ENCODE data around the gene DGKB. TPM values are rescaled to one million over a fixed set of nuclear protein-coding genes. Genes with fewer than 3 reads are reported as not detected.

Gene DGKB
- polyA plus RNA-seq, 1 donor (not counting 4 experiments of a cell fraction or from before 2014, with no cell fraction given), result 0.01 TPM

GRCh38 chr7:14596421-14596820, 306.1 kb downstream of the DGKB start:
- Histone ChIP-seq H3K4me3 (ENCODE audit: control insufficient read depth in 2 of 3, extremely low read depth in 1 of 3, insufficient read depth in 2 of 3, low read depth in 1 of 3, low read length in 3 of 3) (no peak overlapping the region), H3K27me3 (ENCODE audit: control insufficient read depth, extremely low read depth, insufficient read depth, low read length) (no peaks in the 10 kb centered on the region), H4K20me1 (ENCODE audit: control insufficient read depth, extremely low read depth, insufficient read depth, low read length) (no peaks in the 10 kb centered on the region), H3K9me3 (ENCODE audit: control insufficient read depth, low read depth, low read length) (no peaks in the 10 kb centered on the region), H3K9ac (ENCODE audit: control insufficient read depth, extremely low read depth, insufficient read depth, low read length) (no peak overlapping the region), H3K36me3 (ENCODE audit: control insufficient read depth in 2 of 2, extremely low read depth in 1 of 2, insufficient read depth in 2 of 2, low read length in 2 of 2) (no peaks in the 10 kb centered on the region), H2AFZ (ENCODE audit: control insufficient read depth, low read length) (no peak overlapping the region), H3K79me2 (ENCODE audit: control insufficient read depth, insufficient read depth, low read length) (no peaks in the 10 kb centered on the region), H3K4me1 (ENCODE audit: control insufficient read depth, extremely low read depth, insufficient read depth, low read length) (no peaks in the 10 kb centered on the region), H3K4me2 (ENCODE audit: control insufficient read depth, extremely low read depth, insufficient read depth, low read depth, low read length) (no peak overlapping the region), H3K9me1 (ENCODE audit: control insufficient read depth, extremely low read depth, insufficient read depth, low read length) (no peaks in the 10 kb centered on the region), H3K27ac (ENCODE audit: control insufficient read depth, insufficient read depth, low read length) (no peak overlapping the region)
- FAIRE-seq, result no peak
- TF ChIP-seq CTCF (optimal IDR thresholded peaks at IDR 0.05 in 1 of 3, IDR thresholded peaks at IDR 0.05 in 1 of 3, conservative IDR thresholded peaks at IDR 0.05 in 1 of 3; ENCODE audit: extremely low read depth in 1 of 3, insufficient read depth in 2 of 3, low read length in 3 of 3) (no peak), EZH2 (IDR thresholded peaks at IDR 0.05; ENCODE audit: low read length) (no peak)
- DNase-seq (ENCODE audit: low read depth, low spot score), result no peak
- dilution Hi-C loops (cut with MboI; ENCODE audit: extremely low pct_ligation_motif_present, low sequenced_read_pairs), result no loop called here

GRCh38 chr7:14590206-14590605, 312.3 kb downstream of the DGKB start:
- no peak overlapping the region for H3K4me3 ChIP-seq (ENCODE audit: control insufficient read depth in 2 of 3, extremely low read depth in 1 of 3, insufficient read depth in 2 of 3, low read depth in 1 of 3, low read length in 3 of 3)
- H3K9ac ChIP-seq (ENCODE audit: control insufficient read depth, extremely low read depth, insufficient read depth, low read length), result no peak overlapping the region
- H3K4me1 ChIP-seq (ENCODE audit: control insufficient read depth, extremely low read depth, insufficient read depth, low read length), result no peaks in the 10 kb centered on the region
- H3K9me3 ChIP-seq (ENCODE audit: control insufficient read depth, low read depth, low read length), result no peaks in the 10 kb centered on the region
- H3K27me3 ChIP-seq (ENCODE audit: control insufficient read depth, extremely low read depth, insufficient read depth, low read length), result no peaks in the 10 kb centered on the region
- no peaks in the 10 kb centered on the region for H3K36me3 ChIP-seq (ENCODE audit: control insufficient read depth in 2 of 2, extremely low read depth in 1 of 2, insufficient read depth in 2 of 2, low read length in 2 of 2)
- H3K27ac ChIP-seq (ENCODE audit: control insufficient read depth, insufficient read depth, low read length), result no peak overlapping the region
- H4K20me1 ChIP-seq (ENCODE audit: control insufficient read depth, extremely low read depth, insufficient read depth, low read length), result no peaks in the 10 kb centered on the region
- H3K9me1 ChIP-seq (ENCODE audit: control insufficient read depth, extremely low read depth, insufficient read depth, low read length), result no peaks in the 10 kb centered on the region
- DNase-seq (ENCODE audit: low read depth, low spot score) (no peak), FAIRE-seq (no peak)
- H3K79me2 ChIP-seq (ENCODE audit: control insufficient read depth, insufficient read depth, low read length), result no peaks in the 10 kb centered on the region
- H2AFZ ChIP-seq (ENCODE audit: control insufficient read depth, low read length), result no peak overlapping the region
- TF ChIP-seq CTCF (optimal IDR thresholded peaks at IDR 0.05 in 1 of 3, IDR thresholded peaks at IDR 0.05 in 1 of 3, conservative IDR thresholded peaks at IDR 0.05 in 1 of 3; ENCODE audit: extremely low read depth in 1 of 3, insufficient read depth in 2 of 3, low read length in 3 of 3) (no peak), EZH2 (IDR thresholded peaks at IDR 0.05; ENCODE audit: low read length) (no peak)
- H3K4me2 ChIP-seq (ENCODE audit: control insufficient read depth, extremely low read depth, insufficient read depth, low read depth, low read length), result no peak overlapping the region
- dilution Hi-C loops (cut with MboI; ENCODE audit: extremely low pct_ligation_motif_present, low sequenced_read_pairs), result no loop called here

All from keratinocyte (primary cell).